ENCODE measurements around the gene SLC6A19.

DNA sequence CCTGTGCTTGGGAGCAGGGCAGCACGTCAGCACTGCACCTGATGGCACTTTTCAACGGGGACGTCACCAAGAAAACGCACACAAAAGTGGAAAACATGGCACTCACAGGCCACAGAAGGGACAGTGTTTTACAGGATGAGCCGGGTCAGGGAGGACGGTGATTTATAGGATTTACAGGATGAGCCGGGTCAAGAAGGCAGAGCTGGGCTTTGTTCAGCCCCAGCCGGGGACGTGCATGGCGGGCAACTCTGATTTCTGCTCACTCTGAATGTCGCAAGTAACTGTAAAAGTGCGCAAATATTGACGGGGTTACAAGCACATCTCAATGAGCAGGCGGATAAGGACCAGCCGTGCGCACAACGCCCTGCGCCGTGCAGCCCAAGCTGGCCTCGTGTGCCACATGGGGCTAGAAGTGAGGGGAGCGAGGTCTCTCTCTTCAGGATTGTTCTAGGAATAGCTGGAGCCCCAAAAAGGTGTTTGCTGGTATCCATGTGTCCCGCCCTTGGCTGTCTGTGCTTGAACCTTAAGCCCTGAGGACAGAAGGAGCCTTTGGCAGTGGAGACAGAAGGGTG lies 40.2 kb downstream of the SLC6A19 start:
- no peak for TF ChIP-seq ETV6 (CRISPR knock-in tag; conservative IDR thresholded peaks at IDR 0.05)
- TF ChIP-seq BRCA1 (CRISPR knock-in tag; IDR thresholded peaks at IDR 0.05), result no peak
- TF ChIP-seq MXI1 (IDR thresholded peaks at IDR 0.05; ENCODE audit: borderline replicate concordance, low read depth, low read length), result no peak
- no peak for TF ChIP-seq NR0B2 (CRISPR knock-in tag; IDR thresholded peaks at IDR 0.05)
- no peak for TF ChIP-seq ZSCAN22 (CRISPR knock-in tag; IDR thresholded peaks at IDR 0.05)
- no peak for TF ChIP-seq KLF13 (CRISPR knock-in tag; IDR thresholded peaks at IDR 0.05)
- TF ChIP-seq YY1 (IDR thresholded peaks at IDR 0.05; ENCODE audit: insufficient read depth, insufficient replicate concordance, low read depth, low read length), result no peak

Data from HepG2 (cell line).